Right kidney (tissue), 1 donor: Measurements from ENCODE around the gene LORICRIN.
A peak's percentile ranks its signal among the peaks of the same experiment; 100 is the strongest.

Experiments
- DNase-seq: peaks from one replicate; pipeline ENCODE4 v3.0.0-alpha.2; 2016

Gene LORICRIN

DNA sequence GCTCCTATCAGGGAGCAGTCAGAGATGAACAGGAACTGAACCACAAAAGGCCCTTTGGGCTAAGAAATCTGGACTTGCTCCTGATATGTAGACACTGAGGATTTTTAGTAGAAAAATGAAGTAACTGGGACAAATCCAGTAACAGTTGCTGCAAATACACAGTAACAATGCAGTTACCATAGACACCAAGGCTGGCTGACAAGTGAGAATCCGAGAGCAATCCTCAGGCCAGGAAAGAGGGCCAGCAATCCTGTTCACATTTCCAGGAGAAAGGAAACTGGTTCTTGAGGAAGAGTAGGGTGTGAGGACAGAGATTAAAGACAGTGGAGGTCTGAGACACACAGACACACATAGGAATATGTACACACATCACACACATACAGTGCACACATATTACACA, 9.3 kb upstream of the LORICRIN start:
- DNase-seq = no peak

DNA sequence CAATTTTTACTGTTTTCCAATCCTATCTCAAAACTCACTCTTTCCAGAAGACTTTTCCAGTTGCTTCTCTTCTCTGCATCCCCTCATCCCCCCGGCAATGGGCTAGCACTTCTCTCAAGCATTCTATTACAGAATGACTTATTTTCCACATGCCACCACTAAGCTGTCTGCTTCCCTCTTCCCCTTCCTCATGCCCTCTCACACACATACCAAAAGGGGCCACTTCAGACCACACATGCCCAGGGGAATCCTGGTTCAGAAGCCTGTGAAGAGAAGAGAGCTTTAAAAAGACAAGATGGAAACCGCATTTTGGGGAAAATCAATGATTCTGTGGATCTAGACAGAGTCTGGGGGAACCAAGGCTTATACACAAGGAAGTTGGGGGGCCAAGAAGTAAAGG, 8.4 kb upstream of the LORICRIN start:
- DNase-seq = no peak

GRCh38 chr1:153251562-153251961, 7.9 kb upstream of the LORICRIN start:
- DNase-seq = no peak

- DNase-seq = no peak
Observed at GRCh38 chr1:153251988-153252387, 7.5 kb upstream of the LORICRIN start.

GRCh38 chr1:153253076-153253475, 6.4 kb upstream of the LORICRIN start:
- DNase-seq = no peak

GRCh38 chr1:153253693-153254092, 5.8 kb upstream of the LORICRIN start:
- no peak for DNase-seq

GRCh38 chr1:153260585-153261280, 1.2 kb downstream of the LORICRIN start:
- peak; percentile 28 for DNase-seq

DNA sequence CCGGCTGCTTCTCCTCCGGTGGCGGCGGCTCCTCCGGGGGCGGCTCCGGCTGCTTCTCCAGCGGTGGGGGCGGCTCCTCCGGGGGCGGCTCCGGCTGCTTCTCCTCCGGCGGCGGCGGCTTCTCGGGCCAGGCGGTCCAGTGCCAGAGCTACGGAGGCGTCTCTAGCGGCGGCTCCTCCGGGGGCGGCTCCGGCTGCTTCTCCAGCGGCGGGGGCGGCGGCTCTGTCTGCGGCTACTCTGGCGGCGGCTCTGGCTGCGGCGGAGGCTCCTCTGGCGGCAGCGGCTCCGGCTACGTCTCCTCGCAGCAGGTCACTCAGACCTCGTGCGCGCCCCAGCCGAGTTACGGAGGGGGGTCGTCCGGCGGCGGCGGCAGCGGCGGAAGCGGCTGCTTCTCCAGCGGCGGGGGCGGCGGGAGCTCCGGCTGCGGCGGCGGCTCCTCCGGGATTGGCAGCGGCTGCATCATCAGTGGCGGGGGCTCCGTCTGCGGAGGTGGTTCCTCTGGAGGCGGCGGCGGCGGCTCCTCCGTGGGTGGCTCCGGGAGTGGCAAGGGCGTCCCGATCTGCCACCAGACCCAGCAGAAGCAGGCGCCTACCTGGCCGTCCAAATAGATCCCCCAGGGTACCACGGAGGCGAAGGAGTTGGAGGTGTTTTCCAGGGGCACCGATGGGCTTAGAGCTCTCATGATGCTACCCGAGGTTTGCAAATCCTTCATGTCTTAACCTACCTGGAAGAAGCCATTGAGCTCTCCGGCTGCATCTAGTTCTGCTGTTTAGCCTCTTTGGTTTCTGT, 2.0 kb downstream of the LORICRIN start:
- peak; percentile 57 for DNase-seq

DNA sequence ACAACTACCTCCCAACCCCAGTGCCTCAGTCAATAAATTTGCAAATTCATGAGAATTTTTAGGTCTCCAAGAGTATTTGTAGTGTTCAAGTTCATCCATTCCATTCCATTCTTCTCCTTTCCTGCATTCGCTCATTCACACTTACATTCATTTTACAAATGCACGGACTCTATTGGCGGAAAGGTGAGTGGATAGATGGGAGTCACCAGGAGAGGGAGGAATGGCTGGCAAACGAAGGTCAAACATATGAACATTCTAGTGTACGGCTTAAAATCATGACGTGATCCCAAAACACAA, 2.5 kb downstream of the LORICRIN start:
- no peak for DNase-seq

DNA sequence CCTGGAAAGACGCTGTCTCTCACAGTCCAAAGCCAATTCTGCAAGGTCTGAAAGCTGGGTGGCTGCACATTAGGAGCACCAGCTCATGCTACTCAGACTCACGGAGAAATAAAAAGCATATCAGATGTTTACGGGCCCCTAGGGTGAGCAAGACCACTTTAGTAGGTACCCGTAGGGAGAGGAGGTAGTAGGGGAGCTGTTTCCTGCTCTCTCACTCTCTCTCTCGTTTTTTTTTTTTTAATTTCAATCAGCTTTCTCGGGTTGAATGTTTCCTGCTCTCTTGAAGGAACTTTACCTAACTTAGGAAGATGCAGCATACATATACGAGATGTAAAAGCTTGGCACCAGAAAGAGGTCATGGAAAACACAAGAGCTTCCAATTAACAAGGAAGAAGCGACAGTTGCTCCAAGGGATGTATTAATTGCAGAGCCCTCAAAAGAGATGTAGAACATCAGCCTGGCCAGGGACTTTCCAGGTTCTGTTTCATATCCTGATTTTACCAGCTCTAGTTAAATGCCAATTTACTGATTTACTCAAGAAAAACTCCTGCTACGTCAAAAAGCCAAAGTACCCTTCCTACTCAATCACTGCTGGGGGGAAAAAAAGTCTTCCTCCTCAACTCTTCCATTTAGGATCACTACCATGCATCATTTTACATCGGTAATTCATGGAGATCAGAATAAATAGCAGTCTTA, 3.1 kb downstream of the LORICRIN start:
- no peak for DNase-seq

DNA sequence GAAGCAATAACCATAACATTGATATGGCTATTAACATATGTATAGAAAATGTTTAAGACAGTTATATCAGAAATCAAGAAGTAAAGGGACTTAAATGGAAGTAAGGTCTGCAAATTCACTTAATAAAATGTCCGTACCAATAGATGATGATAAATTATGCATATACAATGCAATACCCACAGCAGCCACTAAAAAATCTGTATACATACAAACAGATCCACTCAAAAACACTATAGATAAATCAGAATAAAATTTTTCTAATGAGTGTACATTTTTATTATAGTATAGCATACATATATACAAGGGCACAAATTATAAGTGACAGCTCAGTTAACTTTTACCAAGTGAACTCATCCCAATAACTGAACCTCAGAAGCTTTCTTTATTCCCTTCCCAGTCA, 6.0 kb downstream of the LORICRIN start:
- DNase-seq = no peak

DNA sequence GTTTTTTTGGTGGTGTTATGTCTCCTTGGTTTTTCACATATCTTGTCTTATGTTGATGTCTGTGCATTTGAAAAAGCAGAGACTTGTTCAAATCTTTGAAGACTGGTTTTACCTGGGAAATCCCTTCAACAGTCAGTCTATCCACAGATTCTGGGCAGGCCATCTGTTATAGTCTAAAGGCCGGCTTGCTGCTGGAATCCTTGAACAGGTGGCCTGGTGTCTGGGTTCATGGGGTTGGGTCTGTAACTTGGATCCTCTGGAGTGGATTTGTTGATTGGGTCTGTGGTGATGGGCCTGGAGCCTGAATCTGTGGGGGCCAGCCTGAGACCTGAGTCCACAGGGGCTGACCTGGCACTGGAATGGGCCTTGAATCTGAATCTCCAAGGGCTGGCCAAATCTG, 12.2 kb downstream of the LORICRIN start:
- no peak for DNase-seq

GRCh38 chr1:153272186-153272585, 12.7 kb downstream of the LORICRIN start:
- DNase-seq = no peak

- no peak for DNase-seq
Observed at GRCh38 chr1:153277852-153278251, 18.4 kb downstream of the LORICRIN start.

DNA sequence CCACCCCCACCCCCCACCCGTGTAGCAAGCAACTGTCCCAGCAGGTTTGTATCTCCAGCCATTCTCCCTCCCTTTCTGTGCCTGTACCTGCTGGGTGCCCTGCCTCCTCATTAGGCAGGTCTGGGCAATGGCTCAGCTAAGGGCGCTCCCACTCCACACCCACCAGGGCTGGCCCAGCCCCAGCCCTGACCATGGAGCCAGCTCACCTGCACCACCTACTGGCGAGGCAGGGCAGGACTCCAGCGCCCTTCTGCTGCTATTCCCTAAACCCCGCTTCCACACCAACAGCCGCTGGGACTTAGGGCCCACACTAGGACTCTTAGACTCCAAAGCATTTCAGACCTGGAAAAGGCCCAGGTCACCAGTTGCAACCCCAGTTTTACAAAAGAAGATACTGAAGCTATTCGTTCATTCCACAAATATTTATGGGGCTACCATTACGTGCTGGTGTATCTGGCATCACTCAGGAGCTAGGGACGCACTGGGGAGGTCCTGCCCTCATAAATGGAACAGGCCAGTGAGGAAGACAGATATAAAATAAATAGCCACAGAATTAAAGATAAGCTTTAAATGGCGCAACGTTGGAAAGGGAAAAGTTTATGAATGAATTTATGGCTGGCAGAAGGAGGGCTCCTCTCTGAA, 29.3 kb downstream of the LORICRIN start:
- DNase-seq = no peak

DNA sequence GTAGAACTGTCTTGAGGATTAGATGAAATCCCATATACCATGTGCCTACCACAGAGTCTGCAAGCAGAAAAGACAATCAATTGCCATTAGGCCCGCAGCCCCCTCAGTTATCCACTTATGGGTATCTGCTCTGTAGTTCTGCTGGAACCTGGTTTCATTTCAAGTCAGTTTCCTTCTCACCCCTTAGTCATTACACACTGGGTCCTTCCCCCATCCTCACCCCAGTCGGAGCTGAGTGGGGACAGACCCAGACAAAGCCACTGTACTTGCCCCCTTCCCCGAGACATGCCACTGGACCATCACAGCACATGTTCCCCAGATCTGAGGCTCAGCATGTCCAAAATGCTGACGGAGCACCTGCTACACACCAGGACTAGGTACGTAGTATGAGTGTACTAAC, 32.0 kb downstream of the LORICRIN start:
- no peak for DNase-seq

- no peak for DNase-seq
Observed at GRCh38 chr1:153292185-153292584, 32.7 kb downstream of the LORICRIN start.

DNA sequence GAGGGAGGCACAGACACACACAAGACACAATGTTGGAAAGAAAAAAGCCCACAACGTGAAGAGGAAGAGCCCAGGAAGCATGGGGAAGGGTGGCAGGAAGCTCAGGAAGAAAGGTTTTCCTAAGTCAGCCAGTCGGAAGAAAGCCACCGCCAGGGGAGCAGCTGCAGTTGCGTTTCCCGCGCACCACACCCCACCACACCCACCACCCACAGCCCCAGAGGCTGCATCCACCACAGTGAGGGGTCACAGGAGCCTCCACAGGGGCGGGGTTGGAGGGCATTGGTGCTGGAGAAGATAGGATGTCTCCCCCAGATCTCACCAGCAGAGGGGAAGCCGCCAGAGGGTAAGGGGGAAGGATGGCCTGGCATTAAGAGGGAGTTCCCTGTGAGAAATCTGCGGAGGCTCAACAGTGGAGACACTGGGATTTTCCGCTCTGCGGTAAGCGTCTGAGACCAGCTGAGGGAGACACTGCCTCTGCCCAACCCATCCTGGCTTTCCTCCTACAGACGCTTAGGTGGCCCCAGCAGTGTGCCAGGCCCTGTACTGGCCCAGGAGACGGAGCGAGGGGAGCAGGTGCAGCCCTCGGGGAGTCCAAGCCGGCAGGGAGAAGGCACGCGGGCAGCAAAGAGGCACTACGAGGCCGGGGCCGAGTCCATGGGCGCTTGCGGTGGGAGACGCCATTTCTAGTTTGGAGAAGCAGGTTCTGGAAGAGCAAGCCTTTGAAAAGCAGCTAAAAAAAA, 33.4 kb downstream of the LORICRIN start:
- no peak for DNase-seq

GRCh38 chr1:153293480-153293775, 33.9 kb downstream of the LORICRIN start:
- DNase-seq = no peak

DNA sequence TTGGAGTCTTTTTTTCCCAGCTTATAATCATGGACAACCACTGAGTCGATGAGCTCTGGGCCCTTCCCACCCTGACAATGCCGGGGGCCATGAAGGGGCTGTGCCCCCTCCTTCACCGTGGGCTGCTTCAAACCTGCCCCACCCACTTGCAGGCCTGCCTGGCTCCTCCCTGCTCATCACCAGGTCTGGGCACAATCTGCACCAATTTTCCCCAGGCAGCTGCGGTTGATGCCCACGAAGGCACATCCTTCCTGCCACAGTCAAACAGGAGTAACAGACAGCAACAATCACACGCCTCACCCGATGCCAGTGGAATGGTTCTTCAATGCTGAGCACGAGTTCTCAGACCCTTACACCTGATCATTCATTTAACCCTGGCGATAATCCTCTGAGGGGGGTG, 34.4 kb downstream of the LORICRIN start:
- DNase-seq = no peak

GRCh38 chr1:153302308-153302707, 42.8 kb downstream of the LORICRIN start:
- DNase-seq = no peak

GRCh38 chr1:153305682-153306081, 46.2 kb downstream of the LORICRIN start:
- DNase-seq = no peak
